NCI-H2171 treated with DMSO at 0.1 percent for 48 hours (cell line): ENCODE data around the gene SEMA3D.

ENCODE experiments used
- DNase-seq: peaks from one replicate; lab custom pipeline; 2025; lab: John Stamatoyannopoulos, UW

The SEMA3D gene

DNA sequence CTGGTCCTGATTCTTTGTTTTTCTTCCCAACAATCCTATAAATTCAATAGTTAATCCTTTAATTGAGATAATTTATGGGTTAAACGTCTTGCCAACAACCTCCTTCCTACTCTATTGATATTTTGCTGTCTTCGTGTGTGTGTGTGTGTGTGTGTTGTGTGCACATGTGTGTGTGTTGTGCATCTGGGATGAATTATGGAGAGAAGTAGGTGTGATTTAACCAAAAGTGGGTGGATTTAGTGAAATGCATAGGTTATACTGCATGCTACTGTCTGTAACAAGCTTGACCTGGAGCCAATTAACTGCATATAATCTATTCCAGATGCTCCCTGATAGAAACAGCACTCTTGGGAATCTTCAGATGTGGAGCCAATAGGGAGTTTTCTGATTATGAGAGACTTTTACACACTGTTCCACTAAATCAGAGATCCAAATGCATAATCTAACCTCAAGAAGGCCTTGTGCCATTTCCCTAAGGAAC is 61.2 kb downstream of the SEMA3D start:
- no peak for DNase-seq

GRCh38 chr7:85125176-85125575 is 61.7 kb downstream of the SEMA3D start:
- DNase-seq, result no peak

- no peak for DNase-seq
Measured at GRCh38 chr7:85119934-85120333, 66.9 kb downstream of the SEMA3D start.

- DNase-seq, result no peak
Measured at GRCh38 chr7:85115862-85116261, 71.0 kb downstream of the SEMA3D start.

DNA sequence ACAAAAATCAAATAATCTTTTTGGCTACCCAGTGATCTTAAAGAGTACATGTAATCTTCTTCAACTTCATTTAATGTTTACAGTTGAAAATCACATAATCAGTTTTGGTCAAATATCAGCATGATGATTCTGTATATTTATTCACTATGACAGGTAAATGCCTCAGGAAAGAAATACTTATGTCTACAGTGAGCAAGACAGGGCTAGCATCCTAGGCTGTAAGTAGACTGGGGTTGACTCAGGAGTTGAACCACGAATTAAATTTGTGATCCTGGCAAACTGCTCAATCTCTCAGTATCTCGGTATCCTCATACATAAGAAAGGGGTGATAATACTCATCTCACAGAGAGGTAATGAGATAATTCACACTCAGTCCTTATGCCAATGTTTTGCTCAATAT is 71.8 kb downstream of the SEMA3D start:
- DNase-seq, result no peak

GRCh38 chr7:85114342-85114741 is 72.5 kb downstream of the SEMA3D start:
- DNase-seq, result no peak

DNA sequence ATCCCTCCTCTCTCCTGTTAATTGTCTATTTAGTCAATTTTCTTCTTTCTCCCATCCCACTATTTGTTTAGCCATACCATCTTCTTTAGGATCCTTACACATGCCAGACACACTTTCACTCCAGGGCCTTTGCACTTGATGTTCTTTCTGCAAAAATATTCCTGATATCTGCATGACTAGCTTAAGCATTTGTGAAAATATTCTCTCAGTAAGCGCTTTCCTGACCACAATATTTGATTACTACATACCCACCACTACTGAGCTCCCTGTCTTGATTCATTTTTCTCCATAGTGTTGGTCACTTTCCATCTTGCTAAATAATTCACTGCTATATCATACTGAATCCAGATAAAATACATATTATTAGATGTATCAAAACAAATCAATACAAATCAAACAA is 75.1 kb downstream of the SEMA3D start:
- DNase-seq, result no peak

DNA sequence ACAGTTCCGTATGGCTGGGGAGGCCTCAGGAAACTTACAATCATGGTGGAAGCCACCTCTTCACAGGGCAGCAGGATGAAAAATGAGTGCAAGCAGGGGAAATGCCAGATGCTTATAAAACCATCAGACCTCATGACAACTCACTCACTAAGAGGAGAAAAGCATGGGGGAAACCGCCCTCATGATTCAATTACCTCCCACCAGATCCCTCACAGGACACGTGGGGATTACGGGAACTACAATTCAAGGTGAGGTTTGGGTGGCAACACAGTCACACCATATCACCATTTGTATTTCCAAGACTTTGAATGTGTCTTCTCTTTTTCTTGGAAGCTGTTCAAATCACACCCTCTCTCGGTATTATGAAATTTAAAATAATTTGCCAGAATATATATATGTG is 80.1 kb downstream of the SEMA3D start:
- DNase-seq, result no peak

DNA sequence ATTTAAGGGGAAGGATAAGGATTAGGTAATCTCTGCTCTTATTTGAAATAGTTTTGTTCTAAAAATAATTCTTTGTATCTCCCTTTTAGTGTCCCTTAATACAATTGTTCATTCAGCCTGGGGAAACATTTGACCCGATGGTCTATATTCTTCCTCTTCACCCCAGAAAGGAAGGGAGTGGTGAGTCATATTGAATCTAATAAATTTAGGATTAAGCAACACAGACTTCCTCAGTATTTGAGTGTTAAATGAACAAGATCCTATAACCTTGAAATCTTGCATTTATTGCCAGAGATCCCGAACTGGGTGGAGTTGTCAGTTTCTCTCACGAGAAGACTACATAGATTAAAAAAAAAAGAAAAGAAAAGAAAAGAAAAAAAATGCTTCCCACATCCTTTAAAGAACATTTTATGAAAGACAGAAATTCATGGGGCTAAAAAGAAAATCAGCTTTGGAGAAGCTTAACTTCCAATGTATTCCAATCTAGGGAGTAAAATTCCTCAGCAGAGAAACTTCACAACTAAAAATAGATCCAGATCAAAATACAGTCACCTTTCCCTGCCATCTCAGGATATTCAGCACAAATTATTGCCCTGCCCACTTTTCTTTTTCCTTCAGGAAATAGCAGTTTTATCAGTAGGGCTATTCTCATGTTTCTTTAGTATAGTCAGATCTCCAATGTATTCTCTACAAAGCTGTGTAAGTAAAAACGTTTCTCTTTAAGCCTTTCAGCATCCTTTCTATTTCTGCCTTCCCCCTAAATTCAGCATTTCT is 82.2 kb downstream of the SEMA3D start:
- DNase-seq, result no peak

DNA sequence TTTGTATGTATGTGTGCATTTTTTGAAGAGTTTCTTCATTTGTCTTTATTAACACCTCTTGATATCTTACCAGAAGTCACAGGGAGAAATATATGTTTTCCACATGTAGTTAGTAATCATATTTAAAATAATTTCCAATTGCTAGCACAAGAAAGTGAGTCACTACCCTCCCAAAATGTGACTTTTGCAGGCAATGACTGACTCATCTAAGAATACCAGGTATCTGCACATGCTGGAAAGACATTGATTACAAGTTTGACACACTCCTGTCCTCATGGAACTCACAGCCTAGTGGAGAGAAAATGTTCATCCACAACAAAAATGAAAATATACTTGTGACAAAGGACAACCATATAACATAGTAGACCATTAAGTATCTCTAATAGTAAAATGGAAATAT is 82.9 kb downstream of the SEMA3D start:
- DNase-seq, result no peak

DNA sequence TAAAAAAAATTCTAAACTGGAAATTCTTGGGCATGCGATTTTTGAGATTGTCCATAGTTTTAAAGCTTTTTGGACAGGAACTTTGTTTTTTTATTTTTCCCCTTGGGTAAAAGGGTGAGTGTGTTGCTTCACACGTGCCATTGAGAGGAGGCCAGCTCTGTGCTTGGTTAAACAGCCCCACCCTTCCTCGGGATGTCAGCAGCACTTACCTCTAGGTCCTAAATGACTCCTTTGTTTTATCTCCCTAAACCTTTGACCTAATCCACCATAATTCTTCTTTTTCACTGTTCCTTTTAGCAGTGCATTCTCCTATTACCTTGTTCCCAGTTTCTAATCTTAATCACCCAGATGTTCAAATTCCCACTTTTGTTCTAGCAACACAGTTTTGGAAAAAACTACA is 83.5 kb downstream of the SEMA3D start:
- no peak for DNase-seq

- DNase-seq, result no peak
Measured at GRCh38 chr7:85102813-85103350, 84.0 kb downstream of the SEMA3D start.

GRCh38 chr7:85101347-85101746 is 85.5 kb downstream of the SEMA3D start:
- DNase-seq, result no peak

GRCh38 chr7:85097844-85098243 is 89.0 kb downstream of the SEMA3D start:
- DNase-seq, result no peak

GRCh38 chr7:85095806-85096205 is 91.0 kb downstream of the SEMA3D start:
- no peak for DNase-seq

- no peak for DNase-seq
Measured at GRCh38 chr7:85095366-85095765, 91.5 kb downstream of the SEMA3D start.

DNA sequence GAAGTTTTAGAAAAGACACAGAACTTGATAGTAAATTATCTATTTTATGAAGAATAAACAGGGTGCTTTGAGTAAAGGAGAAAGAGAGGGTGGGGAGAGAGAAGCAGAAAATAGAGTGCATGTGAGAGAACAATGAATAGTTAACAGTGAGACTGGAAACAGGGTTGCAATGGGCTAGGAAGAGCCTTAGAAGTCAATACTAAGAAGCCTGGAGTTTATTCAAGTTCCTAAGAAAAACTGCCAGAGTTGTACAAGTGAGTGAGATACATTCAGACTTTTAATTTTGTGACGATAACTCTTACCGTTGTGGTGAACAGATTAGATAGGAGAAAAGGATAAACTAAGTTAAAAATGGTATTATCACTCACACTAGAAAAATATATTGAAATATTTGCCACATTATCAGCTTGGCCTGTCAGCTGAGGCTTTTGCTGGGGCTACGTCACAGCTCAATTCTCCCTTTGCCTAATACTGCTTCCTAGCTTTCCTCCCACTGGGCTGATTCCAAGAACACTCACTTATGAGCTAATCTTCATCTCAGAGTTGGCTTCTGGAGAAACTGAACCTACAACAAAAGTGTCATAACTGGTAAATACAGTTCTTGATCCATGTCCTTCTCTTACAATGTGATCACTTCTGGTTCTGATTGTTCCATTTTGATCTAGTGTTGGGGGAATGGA is 92.7 kb downstream of the SEMA3D start:
- DNase-seq, result no peak

- DNase-seq, result no peak
Measured at GRCh38 chr7:85091565-85091928, 95.3 kb downstream of the SEMA3D start.

GRCh38 chr7:85090919-85091564 is 95.8 kb downstream of the SEMA3D start:
- DNase-seq, result no peak

GRCh38 chr7:85090143-85090542 is 96.7 kb downstream of the SEMA3D start:
- no peak for DNase-seq

DNA sequence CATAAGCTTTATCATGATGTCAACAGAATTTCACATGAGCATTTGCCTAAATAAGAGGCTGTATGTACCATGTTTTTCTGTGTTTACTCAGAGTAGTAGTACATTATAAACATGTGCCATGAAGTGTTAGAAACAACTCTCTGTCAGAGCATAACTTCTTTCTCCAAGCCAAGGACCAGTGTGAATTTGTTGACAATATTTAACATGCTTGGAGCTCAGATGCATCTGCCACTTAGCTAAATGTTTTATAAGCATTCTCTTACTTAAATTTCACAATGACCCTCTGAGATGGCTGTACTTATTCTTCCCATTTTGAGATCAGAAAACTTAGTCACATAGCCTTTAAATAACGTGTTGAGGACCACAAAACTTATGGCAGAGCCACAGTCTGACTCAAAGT is 105.0 kb downstream of the SEMA3D start:
- no peak for DNase-seq

GRCh38 chr7:85081392-85081791 is 105.5 kb downstream of the SEMA3D start:
- DNase-seq, result no peak

DNA sequence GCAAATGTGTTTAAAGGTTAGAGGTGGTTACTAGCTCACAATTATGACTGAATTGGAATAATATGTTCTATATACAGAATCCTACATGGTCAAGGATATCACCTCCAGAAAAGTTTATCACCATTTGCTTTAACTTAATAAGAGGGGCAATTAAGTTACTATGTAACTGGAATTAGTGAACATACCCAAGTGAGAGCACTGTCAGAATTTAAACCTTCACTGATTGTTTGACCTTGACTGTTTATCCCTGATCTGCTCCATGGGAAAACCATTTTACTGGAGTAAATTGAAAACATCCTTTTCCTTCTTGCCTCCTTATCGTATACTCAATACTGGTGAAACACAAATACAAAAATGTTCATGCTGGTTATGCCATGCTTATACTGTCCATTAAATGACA is 107.4 kb downstream of the SEMA3D start:
- DNase-seq, result no peak
